ENCODE results near the gene P4HA3.
A peak's percentile ranks its signal among the peaks of the same experiment; 100 is the strongest.

The P4HA3 gene

GRCh38 chr11:74257959-74258553 is 53.4 kb downstream of the P4HA3 start:
- DNase-seq = no peak

- no peak for DNase-seq
Measured at GRCh38 chr11:74256378-74257133, 54.9 kb downstream of the P4HA3 start.

DNA sequence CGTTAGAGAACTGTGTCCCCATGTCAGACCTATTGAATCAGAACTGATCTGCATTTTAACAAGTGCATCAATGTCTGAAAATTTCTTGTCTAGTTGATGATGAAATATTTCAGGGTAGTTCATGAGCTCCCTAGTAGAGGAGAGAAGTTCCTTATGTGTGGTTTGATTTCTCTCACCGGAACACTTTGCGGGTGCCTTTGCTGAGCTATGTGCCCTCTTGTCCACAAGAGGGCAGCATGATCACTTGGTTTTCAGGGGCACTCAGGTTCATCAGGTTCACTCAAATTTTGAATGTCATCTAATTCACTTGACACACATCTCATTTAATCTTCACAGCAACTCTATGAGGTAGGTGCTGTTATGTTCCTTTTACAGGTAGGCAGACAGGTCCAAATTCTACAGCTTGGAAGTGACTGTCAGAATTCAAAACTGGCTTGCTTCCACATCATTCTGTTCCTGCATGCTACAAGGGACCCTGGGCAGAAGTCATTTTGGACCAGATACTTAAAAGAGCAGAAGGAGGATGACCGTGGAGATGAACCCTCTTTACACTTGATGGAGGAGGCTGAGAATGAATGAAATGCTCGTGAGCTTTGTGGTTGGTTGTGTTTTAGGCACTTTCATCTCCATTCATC is 55.6 kb downstream of the P4HA3 start:
- peak; percentile 56 for DNase-seq

GRCh38 chr11:74253361-74253760 is 58.1 kb downstream of the P4HA3 start:
- no peak for DNase-seq

DNA sequence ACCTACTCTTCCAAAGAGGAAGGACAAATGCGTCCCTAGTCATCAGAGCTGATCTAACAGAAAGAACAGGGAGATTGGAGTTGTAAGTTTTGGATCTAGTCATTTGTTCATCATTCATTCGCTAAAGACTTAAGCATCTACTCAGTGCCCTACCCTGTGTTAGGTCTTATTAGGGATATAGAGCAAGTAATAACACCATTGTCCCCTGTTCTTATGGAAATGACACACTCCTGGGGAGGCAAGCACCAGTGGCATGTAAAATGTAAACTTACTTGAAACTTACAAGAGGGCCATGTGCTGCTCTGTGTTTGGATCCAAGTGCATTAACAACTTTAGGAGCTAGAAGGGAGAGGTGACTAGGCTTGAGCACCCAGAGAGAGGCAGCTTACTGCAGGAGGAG is 61.9 kb downstream of the P4HA3 start:
- no peak for DNase-seq

- no peak for DNase-seq
Measured at GRCh38 chr11:74248469-74248868, 63.0 kb downstream of the P4HA3 start.

DNA sequence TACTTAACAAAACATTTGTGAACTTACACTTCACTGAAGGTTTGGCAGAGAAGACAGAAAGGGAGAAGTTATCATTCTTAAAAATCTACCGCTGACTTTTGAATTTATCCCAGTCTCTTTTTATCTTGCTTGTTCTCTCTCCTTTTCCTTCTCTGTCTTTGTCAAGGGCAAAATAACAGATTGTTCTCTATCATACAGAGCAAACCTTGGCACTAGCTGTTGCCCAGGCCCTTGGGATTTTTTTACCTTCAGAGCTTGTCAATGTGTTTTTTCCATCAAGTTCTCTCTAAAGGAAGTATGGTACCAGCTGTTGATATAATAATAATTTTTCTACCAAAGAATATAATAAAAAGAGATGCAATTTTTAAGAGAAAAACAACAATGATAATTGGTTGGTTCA is 73.2 kb downstream of the P4HA3 start:
- no peak for DNase-seq

- DNase-seq = no peak
Measured at GRCh38 chr11:74237541-74237940, 73.9 kb downstream of the P4HA3 start.

- no peak for DNase-seq
Measured at GRCh38 chr11:74235121-74235520, 76.3 kb downstream of the P4HA3 start.

DNA sequence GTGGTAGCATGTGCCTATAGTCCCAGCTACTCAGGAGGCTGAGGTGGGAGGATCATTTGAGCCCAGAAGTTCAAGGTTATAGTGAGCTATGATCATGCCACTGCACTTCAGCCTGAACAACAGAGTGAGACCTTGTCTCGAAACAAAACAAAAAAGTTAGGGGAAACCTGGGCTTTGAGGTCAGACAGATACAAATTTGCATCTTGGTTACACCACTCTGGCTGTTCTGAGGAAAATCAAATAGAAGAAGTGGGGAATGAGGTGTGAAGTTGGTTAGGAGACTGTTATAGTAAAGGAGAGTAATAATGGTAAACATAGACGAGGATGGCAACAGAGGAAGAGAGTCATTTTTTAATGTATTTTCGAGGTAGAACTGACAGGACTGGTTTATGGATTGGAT is 77.8 kb downstream of the P4HA3 start:
- DNase-seq = no peak

DNA sequence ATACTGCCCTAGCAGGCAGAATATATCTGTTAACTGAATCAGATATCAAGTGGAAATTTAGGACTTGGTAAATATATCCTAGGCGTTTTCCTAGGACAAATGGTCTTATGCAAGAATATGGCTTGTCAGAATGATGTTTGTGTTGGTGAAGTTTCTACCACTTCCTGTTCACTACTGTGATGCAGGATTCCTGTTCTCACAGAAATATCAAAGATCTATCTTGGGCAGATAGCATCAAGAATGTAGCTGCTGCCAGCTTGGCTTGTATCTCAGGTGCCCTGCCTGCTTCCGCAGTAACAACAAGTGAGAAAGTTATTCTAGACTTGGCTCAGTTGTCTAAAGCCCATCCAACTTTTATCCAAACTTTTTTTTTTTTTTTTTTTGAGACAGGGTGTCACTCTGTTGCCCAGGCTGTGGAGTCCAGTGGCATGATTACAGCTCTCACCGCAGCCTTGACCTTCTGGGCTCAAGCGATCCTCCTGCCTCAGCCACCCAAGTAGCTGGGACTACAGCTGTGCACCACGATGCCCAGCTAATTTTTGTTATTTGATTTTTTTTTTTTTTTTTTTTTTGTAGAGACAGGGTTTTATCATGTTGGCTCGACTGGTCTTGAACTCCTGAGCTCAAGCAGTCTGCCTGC is 79.0 kb downstream of the P4HA3 start:
- no peak for DNase-seq

DNA sequence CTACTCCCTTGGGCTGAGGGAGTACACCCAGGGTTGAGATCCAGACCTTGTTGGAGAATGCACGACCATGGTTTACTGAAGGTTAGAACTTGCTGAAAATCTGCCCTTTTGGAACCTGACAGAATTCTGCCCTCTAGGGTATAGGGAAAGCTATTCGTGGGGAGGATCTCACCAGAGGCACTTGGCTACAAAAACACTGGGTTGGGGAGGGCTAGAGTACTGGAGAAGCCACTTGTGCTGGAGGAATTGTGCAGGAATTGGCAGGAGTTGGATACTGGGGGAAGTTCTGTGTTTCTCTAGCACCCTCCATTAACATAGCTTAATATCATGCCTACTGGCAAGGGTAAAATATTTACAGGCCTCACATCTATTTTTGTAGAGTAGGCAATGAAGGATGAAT is 84.5 kb downstream of the P4HA3 start:
- DNase-seq = no peak

DNA sequence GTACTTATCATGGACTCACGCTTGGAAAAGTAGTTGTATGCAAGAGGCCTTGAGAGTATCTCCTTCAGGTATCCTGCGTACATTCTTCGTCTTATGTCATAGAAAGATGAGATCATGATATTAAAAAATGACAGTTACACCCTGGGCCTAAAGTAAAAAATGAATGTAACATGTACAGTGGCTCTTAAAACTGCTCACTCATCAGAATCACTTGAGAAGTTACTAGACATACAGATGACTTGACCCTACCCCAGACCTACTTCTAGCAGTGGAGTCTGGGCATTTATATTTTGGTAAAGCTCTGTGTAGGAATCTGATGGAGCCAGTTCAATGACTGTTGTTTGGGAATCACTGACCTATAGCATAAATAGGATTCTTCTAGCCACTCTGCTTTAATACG is 85.9 kb downstream of the P4HA3 start:
- DNase-seq = no peak

- no peak for DNase-seq
Measured at GRCh38 chr11:74221816-74222215, 89.6 kb downstream of the P4HA3 start.

- DNase-seq = no peak
Measured at GRCh38 chr11:74220376-74220775, 91.1 kb downstream of the P4HA3 start.

Measured in 8988T (cell line).